Measurements from ENCODE around the gene EPC1.

GRCh38 chr10:32384171-32384570 lies 37.2 kb upstream of the EPC1 start:
- TF ChIP-seq EZH2 (IDR thresholded peaks at IDR 0.05; ENCODE audit: borderline replicate concordance, low read length) (no peak), CTCF (IDR thresholded peaks at IDR 0.05; ENCODE audit: low read length) (no peak)
